BLaER1 (cell line): ENCODE results near the gene UBTF.

Experiments
- H3K27ac ChIP-seq: shearing (Covaris generic); formaldehyde crosslinking; 2 replicates; pipeline ENCODE4 v1.8.1; 2022
- H3K27me3 ChIP-seq: shearing (Covaris generic); formaldehyde crosslinking; 2 replicates; pipeline ENCODE4 v1.8.1; 2022
- H3K36me3 ChIP-seq: shearing (Covaris generic); formaldehyde crosslinking; 2 replicates; pipeline ENCODE4 v1.8.1; 2022
- H3K4me1 ChIP-seq: shearing (Covaris generic); formaldehyde crosslinking; 2 replicates; pipeline ENCODE4 v1.8.1; 2022
- H3K4me2 ChIP-seq: shearing (Covaris generic); formaldehyde crosslinking; 2 replicates; pipeline ENCODE4 v1.8.1; 2022
- H3K4me3 ChIP-seq: shearing (Covaris generic); formaldehyde crosslinking; 2 replicates; pipeline ENCODE4 v1.8.1; 2022
- H3K9ac ChIP-seq: shearing (Covaris generic); formaldehyde crosslinking; 2 replicates; pipeline ENCODE4 v1.8.1; 2022
- H3K9me3 ChIP-seq: shearing (Covaris generic); formaldehyde crosslinking; 2 replicates; pipeline ENCODE4 v1.8.1; 2022
- H4K20me1 ChIP-seq: shearing (Covaris generic); formaldehyde crosslinking; 2 replicates; pipeline ENCODE4 v1.8.1; 2022
- Cebpa-rat ChIP-seq: shearing (Covaris generic); IDR thresholded peaks from 2 replicates; pipeline ENCODE4 v1.8.1; 2022

The UBTF gene

DNA sequence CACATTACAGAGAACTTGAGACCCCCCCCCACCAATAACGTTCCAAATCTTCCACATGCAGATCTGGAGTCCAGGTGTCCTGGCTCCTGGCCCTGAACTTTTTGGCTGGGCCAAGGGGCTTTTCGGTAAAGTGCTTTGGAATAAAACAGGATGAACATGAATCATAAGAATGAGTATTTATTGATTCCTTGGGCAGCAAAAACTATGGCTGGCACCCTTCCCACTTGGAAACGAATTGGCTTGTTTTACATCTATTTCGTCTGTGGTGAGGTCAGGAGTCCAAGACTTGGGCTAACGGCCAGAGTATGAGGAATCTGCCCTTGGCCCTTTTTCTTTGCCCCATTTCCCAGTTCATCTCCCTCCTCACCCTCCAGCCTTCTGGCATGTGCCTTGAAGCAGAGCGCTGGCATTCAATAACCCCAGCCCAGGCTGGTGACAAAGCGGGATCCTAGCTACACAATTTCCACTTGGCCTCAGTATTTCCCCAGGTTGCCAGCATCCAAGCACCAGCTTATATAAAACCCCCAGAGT, 4.1 kb upstream of the UBTF start:
- H3K36me3 ChIP-seq, result no peaks in the 10 kb centered on the region
- H4K20me1 ChIP-seq, result no peaks in the 10 kb centered on the region
- H3K27ac ChIP-seq, result no peak overlapping the region
- H3K4me1 ChIP-seq, result peaks cover 14% of the 10 kb centered on the region
- H3K27me3 ChIP-seq, result no peaks in the 10 kb centered on the region
- H3K9ac ChIP-seq, result no peak overlapping the region
- H3K4me2 ChIP-seq, result no peak overlapping the region
- no peaks in the 10 kb centered on the region for H3K9me3 ChIP-seq
- no peak overlapping the region for H3K4me3 ChIP-seq
- no peak for TF ChIP-seq Cebpa-rat

DNA sequence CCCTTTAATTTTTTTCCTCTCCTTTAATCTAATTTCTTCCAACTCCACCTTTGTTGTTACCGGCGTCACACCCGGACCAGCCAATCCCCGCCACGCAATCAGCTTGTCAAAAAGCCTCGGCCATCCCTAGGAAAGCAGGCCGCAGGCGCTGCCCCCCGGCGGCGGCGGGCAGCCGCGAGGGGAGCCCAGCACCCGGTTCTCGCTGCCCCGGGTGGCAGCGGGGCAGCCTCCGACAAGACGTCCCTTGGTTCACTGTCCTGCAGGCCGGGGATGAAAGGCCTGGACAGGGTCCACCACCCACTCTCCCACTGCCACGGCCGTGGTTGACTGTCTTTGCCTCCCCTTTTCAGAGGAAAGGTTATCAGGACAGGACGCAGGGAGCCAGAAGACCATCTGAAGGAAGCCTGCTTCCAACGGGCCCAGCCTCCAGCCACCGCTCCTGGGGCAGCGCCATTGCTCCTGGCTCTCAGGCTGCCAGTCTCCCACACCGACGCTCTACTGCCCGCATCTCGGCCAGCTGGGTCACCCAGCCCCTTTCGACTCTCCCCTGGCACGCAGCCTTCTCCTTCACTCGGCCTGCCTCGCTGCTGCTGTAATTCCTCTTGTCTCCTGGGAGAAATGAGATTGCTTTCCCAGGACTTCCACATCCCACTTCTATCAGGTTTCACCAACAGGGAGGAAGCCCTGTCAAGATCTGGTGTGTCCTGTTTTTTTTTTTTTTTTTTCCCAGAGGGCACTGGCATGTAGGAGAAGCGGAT, 2.8 kb upstream of the UBTF start:
- Histone ChIP-seq H3K9ac (peak overlapping the region; percentile 99), H4K20me1 (peaks cover 10% of the 10 kb centered on the region), H3K36me3 (peaks cover under 1% of the 10 kb centered on the region; the same call in 1 of the 2 replicates), H3K9me3 (no peaks in the 10 kb centered on the region), H3K4me2 (peak overlapping the region; percentile 93), H3K4me1 (peaks cover 15% of the 10 kb centered on the region), H3K4me3 (peak overlapping the region; percentile 95), H3K27ac (peak overlapping the region; percentile 99), H3K27me3 (no peaks in the 10 kb centered on the region)
- TF ChIP-seq Cebpa-rat, result no peak

- Histone ChIP-seq H3K36me3 (peaks cover 5% of the 10 kb centered on the region), H3K9me3 (no peaks in the 10 kb centered on the region), H3K27me3 (no peaks in the 10 kb centered on the region), H4K20me1 (peaks cover 15% of the 10 kb centered on the region), H3K27ac (peak overlapping the region; percentile 99), H3K9ac (peak overlapping the region; percentile 99), H3K4me1 (peaks cover 20% of the 10 kb centered on the region), H3K4me3 (peak overlapping the region; percentile 95), H3K4me2 (peak overlapping the region; percentile 93)
- TF ChIP-seq Cebpa-rat, result no peak
Observed at GRCh38 chr17:44221862-44222111, 2.3 kb upstream of the UBTF start.

DNA sequence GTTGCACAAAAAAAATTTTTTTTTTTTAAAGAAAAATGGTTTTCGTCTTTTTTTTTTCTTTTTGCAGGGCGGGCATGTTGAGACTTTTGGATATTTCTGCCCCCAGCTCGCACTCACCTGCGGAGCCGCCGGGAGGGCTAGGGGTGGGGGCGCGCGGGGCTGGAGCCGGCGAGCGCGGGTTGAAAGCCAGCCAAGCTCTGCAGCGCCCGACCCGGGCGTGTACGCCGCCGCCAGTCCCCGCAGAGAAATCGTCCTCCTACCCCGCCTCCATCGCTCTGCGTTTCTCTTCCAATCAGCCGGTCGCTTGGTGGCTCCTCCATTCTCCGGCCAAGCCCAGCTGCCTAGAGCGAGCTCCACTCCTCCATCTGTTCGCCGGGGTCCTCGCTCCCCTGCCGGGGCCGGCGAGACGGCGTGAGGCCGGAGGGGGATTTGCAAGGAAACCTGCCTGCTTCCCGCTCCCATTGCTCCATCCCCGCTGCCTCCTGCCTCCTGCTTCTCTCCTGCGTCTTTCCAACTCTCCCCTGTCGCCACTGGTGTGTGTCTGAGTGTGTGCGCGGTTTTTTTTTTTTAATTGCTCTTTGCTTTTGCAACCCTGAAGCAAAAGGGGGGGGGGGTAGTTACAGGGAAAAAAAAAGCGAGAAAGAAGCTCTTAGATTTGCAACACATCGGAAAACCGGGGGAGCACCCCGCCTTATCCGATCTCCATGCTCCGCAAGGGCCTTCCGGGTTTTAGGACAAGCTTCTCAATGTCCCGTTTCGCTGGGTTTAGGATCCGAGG, 1.8 kb upstream of the UBTF start:
- Histone ChIP-seq H3K27ac (peak overlapping the region; percentile 99), H3K9ac (peak overlapping the region; percentile 99), H3K4me2 (peak overlapping the region; percentile 93), H3K4me3 (peak overlapping the region; percentile 95), H3K4me1 (peaks cover 25% of the 10 kb centered on the region), H3K36me3 (peaks cover 10% of the 10 kb centered on the region), H3K27me3 (no peaks in the 10 kb centered on the region), H4K20me1 (peaks cover 20% of the 10 kb centered on the region), H3K9me3 (no peaks in the 10 kb centered on the region)
- no peak for TF ChIP-seq Cebpa-rat

DNA sequence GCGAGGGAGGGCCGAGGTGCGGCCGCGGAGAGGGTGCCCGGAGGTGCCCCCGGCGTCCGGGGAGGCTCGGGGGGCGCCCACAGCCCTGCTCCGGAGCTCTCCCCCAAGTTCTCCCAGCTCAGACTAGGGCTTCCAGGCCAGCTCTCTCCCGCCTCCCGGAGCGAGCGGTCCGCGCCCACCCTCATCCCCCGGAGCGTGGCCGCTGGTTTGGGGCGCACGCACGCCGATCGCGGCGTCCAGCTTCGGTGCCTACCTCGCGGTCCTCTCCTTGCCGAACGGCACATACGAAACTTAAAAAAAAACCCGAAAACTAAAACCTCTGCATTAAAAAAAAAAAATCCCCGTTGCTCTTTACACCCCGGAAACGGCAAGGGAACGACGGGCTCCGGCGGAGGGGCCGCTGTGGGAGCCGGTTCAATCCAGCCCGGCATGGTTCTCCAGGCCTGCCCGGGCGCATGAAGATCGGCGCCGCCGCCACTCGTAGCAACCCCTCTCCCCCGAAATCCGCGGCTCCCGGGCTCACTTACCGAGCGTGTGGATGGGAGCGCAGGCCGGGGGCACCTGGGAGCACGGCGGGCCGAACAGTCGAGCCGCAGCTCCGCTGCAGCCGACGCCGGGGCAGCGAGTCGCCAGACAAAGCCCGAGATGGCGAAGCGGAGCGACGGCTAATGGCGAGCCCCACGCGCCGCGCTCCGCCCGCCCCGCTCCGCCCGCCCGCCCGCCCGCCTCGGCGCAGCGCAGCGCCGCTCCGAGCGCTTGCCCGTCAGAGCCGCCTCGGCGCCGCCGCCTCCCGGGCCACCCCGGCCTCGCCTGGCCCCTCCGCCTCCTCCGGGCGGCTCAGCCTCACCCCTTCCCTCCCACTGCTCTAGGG, 973 bp upstream of the UBTF start:
- Histone ChIP-seq H3K9ac (peak overlapping the region; percentile 99), H3K27ac (peak overlapping the region; percentile 99), H3K27me3 (no peaks in the 10 kb centered on the region), H3K4me3 (peak overlapping the region; percentile 95), H4K20me1 (peaks cover 28% of the 10 kb centered on the region), H3K36me3 (peaks cover 19% of the 10 kb centered on the region), H3K9me3 (no peaks in the 10 kb centered on the region), H3K4me1 (peaks cover 34% of the 10 kb centered on the region), H3K4me2 (peak overlapping the region; percentile 93)
- no peak for TF ChIP-seq Cebpa-rat

GRCh38 chr17:44219108-44219615, 313 bp downstream of the UBTF start:
- TF ChIP-seq Cebpa-rat, result no peak
- Histone ChIP-seq H4K20me1 (peaks cover 41% of the 10 kb centered on the region), H3K4me3 (peak overlapping the region; percentile 95), H3K9me3 (no peaks in the 10 kb centered on the region), H3K4me1 (peaks cover 46% of the 10 kb centered on the region), H3K9ac (peak overlapping the region; percentile 99), H3K27me3 (no peaks in the 10 kb centered on the region), H3K4me2 (peak overlapping the region; percentile 55), H3K27ac (peak overlapping the region; percentile 99), H3K36me3 (peaks cover 31% of the 10 kb centered on the region)

DNA sequence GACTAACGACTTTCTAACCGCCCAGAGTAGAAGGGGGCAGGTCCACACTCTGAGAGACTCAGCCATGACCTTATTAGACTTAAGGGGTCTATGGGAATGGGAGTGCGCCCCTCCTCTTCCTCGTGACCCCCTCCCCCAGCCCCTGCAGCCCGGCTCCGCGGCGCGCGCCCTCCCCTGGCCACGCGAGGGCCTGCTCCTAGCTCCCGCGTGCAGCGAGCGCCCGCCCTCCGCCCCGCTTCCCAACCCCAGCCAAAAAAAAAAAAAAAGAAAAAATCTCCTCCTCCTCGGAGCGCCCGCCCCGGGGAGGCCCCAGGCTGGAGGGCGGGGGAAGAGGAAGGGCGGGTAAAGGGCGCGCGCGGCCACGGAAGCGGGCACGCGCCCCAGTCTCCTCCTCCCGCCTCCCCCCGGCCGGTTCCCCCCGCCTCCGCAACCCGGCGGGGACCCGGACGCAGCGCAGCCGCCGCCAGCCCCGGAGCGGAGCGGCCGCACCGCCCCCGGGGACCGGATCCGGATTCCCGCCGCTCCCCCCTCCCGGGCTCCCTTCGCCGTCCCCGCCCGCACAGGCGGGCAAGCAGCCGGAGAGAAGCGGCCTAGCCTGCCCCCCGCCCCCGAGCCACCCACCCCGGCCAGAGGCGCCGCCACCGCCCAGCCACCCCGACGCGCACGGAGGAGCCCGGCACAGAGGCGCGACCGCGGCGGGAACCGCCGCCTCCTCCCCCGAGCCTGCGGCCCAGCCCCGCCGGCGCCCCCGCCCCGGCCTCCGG, 949 bp downstream of the UBTF start:
- Histone ChIP-seq H4K20me1 (peaks cover 48% of the 10 kb centered on the region), H3K27ac (peak overlapping the region; percentile 99)

GRCh38 chr17:44217738-44218343, 1.6 kb downstream of the UBTF start:
- no peak for TF ChIP-seq Cebpa-rat
- H3K27me3 ChIP-seq, result no peaks in the 10 kb centered on the region
- peak overlapping the region; percentile 99 for H3K27ac ChIP-seq
- peaks cover 59% of the 10 kb centered on the region for H3K4me1 ChIP-seq
- peak overlapping the region; percentile 99 for H3K9ac ChIP-seq
- peaks cover 54% of the 10 kb centered on the region for H4K20me1 ChIP-seq
- H3K4me3 ChIP-seq, result peak overlapping the region; percentile 95
- H3K4me2 ChIP-seq, result peak overlapping the region; percentile 92
- H3K9me3 ChIP-seq, result no peaks in the 10 kb centered on the region
- peaks cover 45% of the 10 kb centered on the region for H3K36me3 ChIP-seq

More for the DNA sequence above, 949 bp downstream of the UBTF start:
- Histone ChIP-seq H3K4me3 (peak overlapping the region; percentile 95), H3K36me3 (peaks cover 38% of the 10 kb centered on the region), H3K9ac (peak overlapping the region; percentile 99), H3K4me2 (peak overlapping the region; percentile 92), H3K9me3 (no peaks in the 10 kb centered on the region), H3K4me1 (peaks cover 53% of the 10 kb centered on the region), H3K27me3 (no peaks in the 10 kb centered on the region)
- TF ChIP-seq Cebpa-rat, result no peak
